ENCODE results near the gene ZNF423. TPM values are rescaled to one million over a fixed set of nuclear protein-coding genes. Genes with fewer than 3 reads are reported as not detected.

The ZNF423 gene
- total RNA-seq, 4 donors from 2014 or later: 1.4 to 20.6 (median 4.7) TPM

DNA sequence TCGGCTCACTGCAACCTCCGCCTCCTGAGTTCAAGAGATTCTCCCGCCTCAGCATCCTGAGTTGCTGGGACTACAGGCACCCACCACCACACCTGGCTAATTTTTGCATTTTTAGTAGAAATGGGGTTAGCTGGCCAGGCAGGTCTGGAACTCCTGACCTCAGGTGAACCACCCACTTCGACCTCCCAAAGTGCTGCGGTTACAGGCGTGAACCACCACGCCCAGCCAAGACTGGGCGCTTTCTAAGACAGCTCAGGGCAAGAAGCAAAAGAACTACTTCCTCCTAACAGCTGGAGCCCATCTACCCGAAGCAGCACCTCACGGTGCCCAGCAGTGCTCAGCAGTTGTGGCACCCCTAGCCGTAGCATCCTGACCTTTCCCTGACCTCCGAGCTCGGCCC is 109.4 kb downstream of the ZNF423 start:
- H3K4me1 ChIP-seq: no peaks in the 10 kb centered on the region
- TF ChIP-seq POLR2A (IDR thresholded peaks at IDR 0.05) (no peak), CTCF (IDR thresholded peaks at IDR 0.05) (no peak)
- H3K36me3 ChIP-seq: no peaks in the 10 kb centered on the region
- H3K27ac ChIP-seq: no peak overlapping the region
- no peaks in the 10 kb centered on the region for H3K27me3 ChIP-seq
- no peak for DNase-seq
- no peaks in the 10 kb centered on the region for H3K9me3 ChIP-seq
- H3K4me3 ChIP-seq: no peak overlapping the region

GRCh38 chr16:49745311-49745747 is 110.6 kb downstream of the ZNF423 start:
- no peak for TF ChIP-seq CTCF (IDR thresholded peaks at IDR 0.05)
- TF ChIP-seq POLR2A (IDR thresholded peaks at IDR 0.05): no peak

GRCh38 chr16:49744244-49745220 is 111.4 kb downstream of the ZNF423 start:
- TF ChIP-seq CTCF (IDR thresholded peaks at IDR 0.05): no peak
- H3K27me3 ChIP-seq: no peaks in the 10 kb centered on the region
- no peaks in the 10 kb centered on the region for H3K36me3 ChIP-seq
- no peak overlapping the region for H3K4me3 ChIP-seq
- no peak for DNase-seq
- no peaks in the 10 kb centered on the region for H3K4me1 ChIP-seq
- H3K9me3 ChIP-seq: no peaks in the 10 kb centered on the region
- H3K27ac ChIP-seq: no peak overlapping the region

More at GRCh38 chr16:49745311-49745747, 110.6 kb downstream of the ZNF423 start:
- Histone ChIP-seq H3K36me3 (no peaks in the 10 kb centered on the region), H3K4me3 (no peak overlapping the region), H3K27me3 (no peaks in the 10 kb centered on the region), H3K4me1 (no peaks in the 10 kb centered on the region), H3K9me3 (no peaks in the 10 kb centered on the region), H3K27ac (no peak overlapping the region)
- no peak for DNase-seq

- DNase-seq: no peak
- TF ChIP-seq POLR2A (IDR thresholded peaks at IDR 0.05): no peak
- TF ChIP-seq CTCF (IDR thresholded peaks at IDR 0.05): no peak
- H3K27ac ChIP-seq: no peak overlapping the region
- no peak overlapping the region for H3K4me3 ChIP-seq
- H3K9me3 ChIP-seq: no peaks in the 10 kb centered on the region
- H3K36me3 ChIP-seq: no peaks in the 10 kb centered on the region
- no peaks in the 10 kb centered on the region for H3K27me3 ChIP-seq
- H3K4me1 ChIP-seq: no peaks in the 10 kb centered on the region
These were observed 112.3 kb downstream of the ZNF423 start for GRCh38 chr16:49743658-49744057.

GRCh38 chr16:49743203-49743464 is 112.8 kb downstream of the ZNF423 start:
- Histone ChIP-seq H3K4me3 (no peak overlapping the region), H3K4me1 (no peaks in the 10 kb centered on the region), H3K9me3 (no peaks in the 10 kb centered on the region), H3K36me3 (no peaks in the 10 kb centered on the region), H3K27me3 (no peaks in the 10 kb centered on the region), H3K27ac (no peak overlapping the region)
- no peak for DNase-seq
- TF ChIP-seq CTCF (IDR thresholded peaks at IDR 0.05) (no peak), POLR2A (IDR thresholded peaks at IDR 0.05) (no peak)

Data from Peyer's patch (tissue), 4 donors.